Ishikawa (cell line): ENCODE data around the gene DSCAML1.

Source experiments
- CEBPB ChIP-seq: IDR thresholded peaks from 2 replicates; pipeline ENCODE4 v1.6.1; 2012
- CREB1 ChIP-seq: IDR thresholded peaks from 2 replicates; pipeline ENCODE4 v1.6.1; 2012; ENCODE audit warnings: low read depth
- EGR1 ChIP-seq: IDR thresholded peaks from 2 replicates; pipeline ENCODE4 v1.6.1; 2012
- EP300 ChIP-seq: IDR thresholded peaks from 2 replicates; pipeline ENCODE4 v1.6.1; 2012; ENCODE audit warnings: borderline replicate concordance
- FOXM1 ChIP-seq: IDR thresholded peaks from 2 replicates; pipeline ENCODE4 v1.6.1; 2012; ENCODE audit warnings: low read depth, borderline replicate concordance
- MAX ChIP-seq: IDR thresholded peaks from 2 replicates; pipeline ENCODE4 v1.6.1; 2012
- NFIC ChIP-seq: IDR thresholded peaks from 2 replicates; pipeline ENCODE4 v1.6.1; 2012
- RAD21 ChIP-seq: IDR thresholded peaks from 2 replicates; pipeline ENCODE4 v1.6.1; 2012; ENCODE audit warnings: low read depth
- REST ChIP-seq: IDR thresholded peaks from 2 replicates; pipeline ENCODE4 v1.6.1; 2012; ENCODE audit warnings: low read depth, mild to moderate bottlenecking
- TAF1 ChIP-seq: IDR thresholded peaks from 2 replicates; pipeline ENCODE4 v1.6.1; 2012; ENCODE audit warnings: low read depth, mild to moderate bottlenecking
- TCF12 ChIP-seq: IDR thresholded peaks from 2 replicates; pipeline ENCODE4 v1.6.1; 2012; ENCODE audit warnings: low read depth
- TEAD4 ChIP-seq: IDR thresholded peaks from 2 replicates; pipeline ENCODE4 v1.6.1; 2012
- YY1 ChIP-seq: IDR thresholded peaks from 2 replicates; pipeline ENCODE4 v1.6.1; 2012; ENCODE audit warnings: low read depth
- ZBTB7A ChIP-seq: IDR thresholded peaks from 2 replicates; pipeline ENCODE4 v1.6.1; 2012; ENCODE audit warnings: low read depth
- TF ChIP-seq, protein P1 (sequence below): IDR thresholded peaks from 2 replicates; pipeline ENCODE4 v1.6.1; 2012

The DSCAML1 gene

DNA sequence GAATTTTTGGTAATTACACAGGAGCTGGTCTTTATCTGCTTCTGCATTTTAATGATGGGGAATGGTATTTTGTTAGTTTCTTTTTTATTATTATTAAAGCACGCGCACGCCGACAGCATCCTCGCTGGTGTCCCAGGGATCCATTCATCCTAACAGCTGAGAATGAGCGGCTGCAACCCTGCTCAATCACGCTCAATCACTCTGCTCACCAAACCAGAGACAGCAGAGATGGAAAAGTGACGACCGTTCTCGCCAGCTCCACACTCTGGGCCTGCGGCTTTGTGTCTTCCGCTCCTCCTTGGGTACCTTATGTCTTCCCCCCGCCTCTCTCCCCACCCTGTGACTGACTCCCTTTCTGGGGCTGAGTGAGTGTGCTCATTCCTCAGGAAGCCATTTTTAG is 84.5 kb downstream of the DSCAML1 start:
- TF ChIP-seq EP300 (no peak), NFIC (no peak), REST (no peak), ZBTB7A (no peak), CEBPB (no peak), EGR1 (no peak), FOXM1 (no peak), MAX (no peak)
- TF ChIP-seq, protein P1, sequence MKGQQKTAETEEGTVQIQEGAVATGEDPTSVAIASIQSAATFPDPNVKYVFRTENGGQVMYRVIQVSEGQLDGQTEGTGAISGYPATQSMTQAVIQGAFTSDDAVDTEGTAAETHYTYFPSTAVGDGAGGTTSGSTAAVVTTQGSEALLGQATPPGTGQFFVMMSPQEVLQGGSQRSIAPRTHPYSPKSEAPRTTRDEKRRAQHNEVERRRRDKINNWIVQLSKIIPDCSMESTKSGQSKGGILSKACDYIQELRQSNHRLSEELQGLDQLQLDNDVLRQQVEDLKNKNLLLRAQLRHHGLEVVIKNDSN: no peak

- TF ChIP-seq TEAD4 (no peak), FOXM1 (no peak), ZBTB7A (no peak), NFIC (no peak)
These were observed 85.7 kb downstream of the DSCAML1 start for GRCh38 chr11:117711331-117711730.

GRCh38 chr11:117710211-117710610 is 86.8 kb downstream of the DSCAML1 start:
- TF ChIP-seq TCF12 (no peak), YY1 (no peak), NFIC (no peak), MAX (no peak), EP300 (no peak), ZBTB7A (no peak), CREB1 (no peak), CEBPB (no peak)

DNA sequence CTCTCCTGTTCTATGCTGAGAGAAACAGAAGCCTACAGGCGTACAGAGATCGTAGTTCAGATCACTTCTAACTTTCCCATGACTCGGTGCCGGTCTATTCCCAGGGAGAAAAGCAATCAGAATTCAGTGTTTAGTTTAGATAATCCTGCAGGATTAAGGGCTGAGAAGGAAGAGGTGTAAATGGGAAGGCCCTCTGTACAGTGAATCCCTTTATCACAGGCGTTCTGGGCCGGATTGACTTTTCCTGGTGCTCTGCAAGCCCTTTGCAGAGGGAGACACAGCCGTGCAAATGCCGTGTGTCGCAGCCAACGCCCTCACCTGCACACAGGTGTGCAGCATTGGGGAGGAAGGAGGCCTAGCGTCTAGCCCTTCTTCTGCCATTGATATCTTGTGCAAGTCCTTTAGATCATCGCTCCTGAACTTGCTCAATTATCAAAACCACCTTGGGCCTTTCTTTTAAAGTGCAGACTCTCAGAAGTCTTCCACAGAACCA is 90.6 kb downstream of the DSCAML1 start:
- no peak for TF ChIP-seq YY1
- no peak for TF ChIP-seq RAD21
- TF ChIP-seq MAX: no peak
- no peak for TF ChIP-seq TAF1
- TF ChIP-seq TCF12: no peak
- no peak for TF ChIP-seq EGR1
- TF ChIP-seq, protein P1: no peak
- TF ChIP-seq TEAD4: no peak
- no peak for TF ChIP-seq ZBTB7A
- TF ChIP-seq NFIC: no peak
- no peak for TF ChIP-seq FOXM1
- no peak for TF ChIP-seq CEBPB
- no peak for TF ChIP-seq CREB1
- no peak for TF ChIP-seq EP300
- no peak for TF ChIP-seq REST

GRCh38 chr11:117705866-117706265 is 91.2 kb downstream of the DSCAML1 start:
- TF ChIP-seq EGR1 (no peak), ZBTB7A (no peak), REST (no peak), MAX (no peak), TAF1 (no peak), YY1 (no peak), RAD21 (no peak), NFIC (no peak), EP300 (no peak), CEBPB (no peak), TCF12 (no peak), CREB1 (no peak), TEAD4 (no peak), FOXM1 (no peak)
- TF ChIP-seq, protein P1: no peak
